Activated CD4-positive, alpha-beta memory T cell treated with anti-CD3 and anti-CD28 coated beads, Interleukin-2, amount 10 ng/mL, durations not matched to agents 7 days and 5 days (primary cell): Measurements from ENCODE around the gene GSDMA. TPM values are rescaled to one million over a fixed set of nuclear protein-coding genes. Genes with fewer than 3 reads are reported as not detected.

Experiments used
- CTCF ChIA-PET: fragments of 350-600 bp; sonication (Branson Sonifier 250); formaldehyde crosslinking; loops from one replicate; lab custom pipeline; 2021; ENCODE audit warnings: antibody characterized with exemption, inconsistent platforms; lab: Charles Lee
- POLR2A ChIA-PET: fragments of 350-600 bp; sonication (Branson Sonifier 250); formaldehyde crosslinking; loops from one replicate; lab custom pipeline; 2021; ENCODE audit warnings: antibody characterized with exemption; lab: Charles Lee
- DNase-seq: peaks from one replicate; pipeline ENCODE4 v3.0.0-alpha.2; 2020
- H3K27ac Mint-ChIP-seq: one replicate; pipeline ENCODE4 v1.8.0; 2021; ENCODE audit warnings: mild to moderate bottlenecking, mixed read lengths
- H3K27me3 Mint-ChIP-seq: one replicate; pipeline ENCODE4 v1.8.0; 2021; ENCODE audit warnings: mixed read lengths
- H3K36me3 Mint-ChIP-seq: one replicate; pipeline ENCODE4 v1.8.0; 2021; ENCODE audit warnings: low read depth, mixed read lengths
- H3K4me1 Mint-ChIP-seq: one replicate; pipeline ENCODE4 v1.8.0; 2021; ENCODE audit warnings: mixed read lengths
- H3K4me3 Mint-ChIP-seq: one replicate; pipeline ENCODE4 v1.8.0; 2021; ENCODE audit warnings: mild to moderate bottlenecking, mixed read lengths
- H3K9me3 Mint-ChIP-seq: one replicate; pipeline ENCODE4 v1.8.0; 2021; ENCODE audit warnings: mixed read lengths
- total RNA-seq, 2 experiments: library from RNA; stranded (reverse); gene quantifications; one replicate each; pipeline ENCODE4 v1.2.3, GENCODE V29; 2021

The GSDMA gene
- total RNA-seq, 2 experiments from 2014 or later, result 0.33 to 0.78 TPM

GRCh38 chr17:39952680-39953470 is 9.9 kb upstream of the GSDMA start:
- no peaks in the 10 kb centered on the region for H3K9me3 Mint-ChIP-seq
- POLR2A ChIA-PET, result interaction anchor here (1.0 to 2.0 kb wide), 4 partner anchors 12 to 28 kb away, joined by 3 to 12 read pairs (median 3); partner anchors contain the start of gene PSMD3

GRCh38 chr17:39953471-39953888 is 9.3 kb upstream of the GSDMA start:
- H3K4me1 Mint-ChIP-seq, result peaks cover 13% of the 10 kb centered on the region
- peak overlapping the region; percentile 76 for H3K4me3 Mint-ChIP-seq
- H3K27me3 Mint-ChIP-seq, result peaks cover 11% of the 10 kb centered on the region
- no peak for DNase-seq
- POLR2A ChIA-PET, result interaction anchor here (1.0 to 2.0 kb wide), 3 partner anchors 21 to 28 kb away, joined by 3 to 12 read pairs (median 3); partner anchors contain the start of gene PSMD3
- H3K36me3 Mint-ChIP-seq, result no peaks in the 10 kb centered on the region
- CTCF ChIA-PET, result interaction anchor here (1.1 to 1.7 kb wide), 3 partner anchors 27 to 332 kb away, joined by 3 to 12 read pairs (median 4); partner anchors contain the start of gene PSMD3
- H3K27ac Mint-ChIP-seq, result no peak overlapping the region
- no peaks in the 10 kb centered on the region for H3K9me3 Mint-ChIP-seq

More at GRCh38 chr17:39952680-39953470, 9.9 kb upstream of the GSDMA start:
- CTCF ChIA-PET, result interaction anchor here (1.1 to 1.7 kb wide), 3 partner anchors 27 to 331 kb away, joined by 3 to 12 read pairs (median 4); partner anchors contain the start of gene PSMD3
- peak; percentile 98 for DNase-seq
- Mint-ChIP-seq H3K36me3 (no peaks in the 10 kb centered on the region), H3K27me3 (peaks cover 11% of the 10 kb centered on the region), H3K4me1 (peaks cover 14% of the 10 kb centered on the region), H3K4me3 (peak overlapping the region; percentile 76), H3K27ac (peak overlapping the region; percentile 44)

GRCh38 chr17:39954876-39955275 is 7.9 kb upstream of the GSDMA start:
- Mint-ChIP-seq H3K4me1 (peaks cover 18% of the 10 kb centered on the region), H3K9me3 (no peaks in the 10 kb centered on the region), H3K27me3 (peaks cover 11% of the 10 kb centered on the region), H3K4me3 (no peak overlapping the region), H3K36me3 (no peaks in the 10 kb centered on the region), H3K27ac (no peak overlapping the region)
- DNase-seq, result no peak
- POLR2A ChIA-PET, result interaction anchor here (0.6 to 2.0 kb wide), 5 partner anchors 10 to 32 kb away, joined by 3 to 12 read pairs (median 5); partner anchors contain the start of gene PSMD3
- CTCF ChIA-PET, result interaction anchor here (1.0 to 1.7 kb wide), 5 partner anchors 11 to 334 kb away, joined by 3 to 6 read pairs (median 4); partner anchors contain the start of gene PSMD3

GRCh38 chr17:39955726-39956225 is 7.0 kb upstream of the GSDMA start:
- CTCF ChIA-PET, result interaction anchor here (1.0 to 8.5 kb wide), 4 partner anchors 24 to 83 kb away, joined by 4 to 72 read pairs (median 5); partner anchors contain the start of gene PSMD3
- Mint-ChIP-seq H3K27ac (no peak overlapping the region), H3K4me3 (no peak overlapping the region), H3K36me3 (no peaks in the 10 kb centered on the region), H3K4me1 (peaks cover 20% of the 10 kb centered on the region), H3K27me3 (peaks cover 11% of the 10 kb centered on the region), H3K9me3 (no peaks in the 10 kb centered on the region)
- POLR2A ChIA-PET, result interaction anchor here (0.6 to 0.8 kb wide), 2 partner anchors 25 to 29 kb away, joined by 3 to 6 read pairs; partner anchors contain the start of gene PSMD3
- DNase-seq, result no peak

- Mint-ChIP-seq H3K4me3 (no peak overlapping the region), H3K27ac (no peak overlapping the region), H3K4me1 (peaks cover 25% of the 10 kb centered on the region), H3K9me3 (no peaks in the 10 kb centered on the region), H3K27me3 (peaks cover 7% of the 10 kb centered on the region), H3K36me3 (no peaks in the 10 kb centered on the region)
- ChIA-PET POLR2A (interaction anchor here (1.2 kb wide), 1 partner anchor 20 kb away, joined by 4 read pairs; the partner anchor contains the start of gene PSMD3), CTCF (interaction anchor here (8.5 kb wide), 1 partner anchor 20 kb away, joined by 72 read pairs; the partner anchor contains the start of gene PSMD3)
- DNase-seq, result no peak
Observed at GRCh38 chr17:39960524-39961041, 2.2 kb upstream of the GSDMA start.

GRCh38 chr17:39963829-39964228 is 1.0 kb downstream of the GSDMA start:
- Mint-ChIP-seq H3K9me3 (no peaks in the 10 kb centered on the region), H3K27ac (peak overlapping the region; percentile 8), H3K36me3 (no peaks in the 10 kb centered on the region), H3K4me1 (peaks cover 32% of the 10 kb centered on the region), H3K27me3 (peaks cover 10% of the 10 kb centered on the region), H3K4me3 (no peak overlapping the region)
- peak; percentile 25 for DNase-seq
- ChIA-PET CTCF (interaction anchor here (0.6 to 8.5 kb wide), 2 partner anchors 17 to 38 kb away, joined by 3 to 72 read pairs; partner anchors contain the start of gene PSMD3), POLR2A (interaction anchor here (0.6 to 4.7 kb wide), 2 partner anchors 17 to 51 kb away, joined by 4 to 22 read pairs; partner anchors contain the start of gene PSMD3)

- no peak overlapping the region for H3K27ac Mint-ChIP-seq
- POLR2A ChIA-PET, result interaction anchor here (0.7 to 4.7 kb wide), 3 partner anchors 10 to 125 kb away, joined by 4 to 22 read pairs (median 4); partner anchors contain the start of gene PSMD3
- peaks cover 27% of the 10 kb centered on the region for H3K4me1 Mint-ChIP-seq
- H3K4me3 Mint-ChIP-seq, result no peak overlapping the region
- peaks cover 22% of the 10 kb centered on the region for H3K27me3 Mint-ChIP-seq
- no peaks in the 10 kb centered on the region for H3K9me3 Mint-ChIP-seq
- H3K36me3 Mint-ChIP-seq, result no peaks in the 10 kb centered on the region
- CTCF ChIA-PET, result interaction anchor here (0.8 to 1.2 kb wide), 2 partner anchors 11 to 15 kb away, joined by 3 to 4 read pairs; partner anchors contain the start of gene PSMD3
- DNase-seq, result no peak
Observed at GRCh38 chr17:39965017-39965699, 2.4 kb downstream of the GSDMA start.

GRCh38 chr17:39966771-39967170 is 4.0 kb downstream of the GSDMA start:
- CTCF ChIA-PET, result no interaction called here
- POLR2A ChIA-PET, result interaction anchor here (2.9 kb wide), 1 partner anchor 13 kb away, joined by 11 read pairs; the partner anchor contains the start of gene PSMD3
- Mint-ChIP-seq H3K4me1 (peaks cover 27% of the 10 kb centered on the region), H3K27me3 (peaks cover 37% of the 10 kb centered on the region), H3K9me3 (no peaks in the 10 kb centered on the region), H3K36me3 (no peaks in the 10 kb centered on the region), H3K4me3 (no peak overlapping the region), H3K27ac (peak overlapping the region; percentile 40)
- no peak for DNase-seq

- Mint-ChIP-seq H3K4me3 (no peak overlapping the region), H3K27me3 (peaks cover 45% of the 10 kb centered on the region), H3K27ac (no peak overlapping the region), H3K4me1 (peaks cover 18% of the 10 kb centered on the region), H3K36me3 (no peaks in the 10 kb centered on the region), H3K9me3 (no peaks in the 10 kb centered on the region)
- DNase-seq, result no peak
- POLR2A ChIA-PET, result interaction anchor here (1.1 to 2.9 kb wide), 2 partner anchors 11 to 13 kb away, joined by 3 to 11 read pairs; partner anchors contain the start of gene PSMD3
- CTCF ChIA-PET, result interaction anchor here (0.9 to 2.1 kb wide), 3 partner anchors 11 to 347 kb away, joined by 3 to 13 read pairs (median 4); partner anchors contain the start of gene PSMD3
Observed at GRCh38 chr17:39968761-39969160, 6.0 kb downstream of the GSDMA start.

- no peak for DNase-seq
- H3K4me1 Mint-ChIP-seq, result peaks cover 15% of the 10 kb centered on the region
- H3K9me3 Mint-ChIP-seq, result no peaks in the 10 kb centered on the region
- no peaks in the 10 kb centered on the region for H3K36me3 Mint-ChIP-seq
- no peak overlapping the region for H3K27ac Mint-ChIP-seq
- peaks cover 47% of the 10 kb centered on the region for H3K27me3 Mint-ChIP-seq
- CTCF ChIA-PET, result interaction anchor here (1.5 to 2.1 kb wide), 2 partner anchors 11 to 58 kb away, joined by 4 to 13 read pairs; partner anchors contain the start of gene PSMD3
- no peak overlapping the region for H3K4me3 Mint-ChIP-seq
- POLR2A ChIA-PET, result interaction anchor here (1.1 to 2.9 kb wide), 2 partner anchors 11 to 12 kb away, joined by 3 to 11 read pairs; partner anchors contain the start of gene PSMD3
Observed at GRCh38 chr17:39969375-39969774, 6.6 kb downstream of the GSDMA start.

GRCh38 chr17:39970157-39970692 is 7.4 kb downstream of the GSDMA start:
- Mint-ChIP-seq H3K36me3 (no peaks in the 10 kb centered on the region), H3K27ac (no peak overlapping the region), H3K4me1 (peaks cover 15% of the 10 kb centered on the region), H3K4me3 (no peak overlapping the region), H3K27me3 (peaks cover 44% of the 10 kb centered on the region), H3K9me3 (no peaks in the 10 kb centered on the region)
- ChIA-PET CTCF (interaction anchor here (0.6 to 1.5 kb wide), 2 partner anchors 10 to 58 kb away, joined by 4 read pairs; partner anchors contain the start of gene PSMD3), POLR2A (no interaction called here)
- DNase-seq, result no peak
